Measurements from ENCODE around the gene TANK. TPM values are rescaled to one million over a fixed set of nuclear protein-coding genes. Genes with fewer than 3 reads are reported as not detected.

TANK gene
- total and polyA plus RNA-seq, 2 of the 8 experiments (the other 6 are each of a cell fraction or from before 2014, with no cell fraction given), result 7.0 to 26.1 TPM

DNA sequence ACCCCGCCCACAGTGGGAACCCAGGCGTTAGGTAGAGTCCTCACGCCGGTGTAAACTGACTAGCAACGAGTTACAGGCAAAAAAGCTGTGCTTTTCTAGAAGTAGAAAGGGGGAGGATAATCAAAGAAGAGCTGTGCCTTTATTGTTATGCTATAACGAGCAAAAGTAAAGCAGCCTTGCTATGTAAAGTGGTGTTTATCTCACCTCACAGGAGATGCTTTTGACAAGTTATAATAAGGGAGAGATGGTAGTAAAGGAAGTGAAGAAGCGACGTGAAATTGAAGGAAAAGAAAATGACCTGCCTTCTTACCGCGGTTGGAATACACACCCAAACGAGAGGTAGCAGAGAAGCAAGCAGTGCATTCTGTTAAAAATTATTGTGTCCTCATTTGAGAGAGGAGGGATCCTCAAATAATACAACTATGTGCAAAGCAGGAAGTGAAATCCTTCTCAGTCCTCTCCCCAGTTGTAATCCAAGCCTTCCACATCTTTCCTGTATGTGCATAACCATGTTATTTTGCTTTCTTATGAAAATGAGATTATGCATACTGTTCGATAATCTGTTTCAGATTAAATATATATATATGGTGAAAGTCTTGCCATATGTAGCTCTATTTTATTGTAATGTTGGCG lies 962 bp downstream of the TANK start:
- peak overlapping the region; percentile 71 to 93 for H3K4me2 ChIP-seq (ENCODE audit: insufficient read depth in 1 of 2, low read depth in 2 of 2, low read length in 2 of 2)
- ChIA-PET POLR2A (ENCODE audit: partially characterized antibody) (interaction anchor here (0.6 to 1.7 kb wide), 6 partner anchors 8 to 1051 kb away, joined by 3 to 11 read pairs (median 3); no protein-coding TSS in a partner anchor), CTCF (ENCODE audit: partially characterized antibody) (no interaction called here)
- H2BK5ac ChIP-seq (ENCODE audit: low read depth, low read length), result peak overlapping the region; percentile 92; the same call in 1 of the 2 replicates
- peaks cover 0 to 3% (median 1%) of the 10 kb centered on the region in 4 experiments; a peak in 5 of 8 replicates for H3K36me3 ChIP-seq (ENCODE audit: control insufficient read depth in 2 of 4, insufficient read depth in 4 of 4, low read length in 3 of 4)
- peaks cover 0 to 23% of the 10 kb centered on the region in 2 experiments; a peak in 2 of 4 replicates for H3K79me2 ChIP-seq (ENCODE audit: control insufficient read depth in 1 of 2, insufficient read depth in 2 of 2, low read length in 2 of 2)
- H3K4ac ChIP-seq (replicated peaks; ENCODE audit: insufficient read length, low read depth, low read length), result no peak overlapping the region
- no peaks in the 10 kb centered on the region for H3K9me3 ChIP-seq (ENCODE audit: insufficient read depth in 2 of 2, low read depth in 1 of 2, low read length in 1 of 2)
- H3K79me1 ChIP-seq (ENCODE audit: low read depth, low read length), result no peaks in the 10 kb centered on the region
- no peak for DNase-seq (ENCODE audit: low read depth in 1 of 2, low spot score in 2 of 2)
- H2BK15ac ChIP-seq (ENCODE audit: low read length), result no peak overlapping the region
- no peaks in the 10 kb centered on the region for H3K27me3 ChIP-seq (replicated peaks in 1 of 4; ENCODE audit: control insufficient read depth in 3 of 4, extremely low read depth in 1 of 4, insufficient read depth in 3 of 4, low read length in 3 of 4)
- H4K5ac ChIP-seq (ENCODE audit: insufficient read length, low read depth, low read length), result no peak overlapping the region
- H4K8ac ChIP-seq (ENCODE audit: extremely low read depth, insufficient read depth, low read length), result no peak overlapping the region; the same call in 1 of the 2 replicates
- H3K14ac ChIP-seq (ENCODE audit: insufficient read length), result no peak overlapping the region
- no peak overlapping the region for H3K56ac ChIP-seq (replicated peaks; ENCODE audit: insufficient read length, low read depth, low read length)
- H3K9ac ChIP-seq (replicated peaks in 1 of 4; ENCODE audit: extremely low read depth in 1 of 4, low read depth in 3 of 4, low read length in 3 of 4), result peak overlapping the region; percentile 52 to 86 (median 74); a peak in 4 of 7 replicates
- H2BK12ac ChIP-seq (ENCODE audit: low read depth, low read length), result no peak overlapping the region
- no peaks in the 10 kb centered on the region for H4K20me1 ChIP-seq (replicated peaks in 1 of 2; ENCODE audit: control insufficient read depth in 1 of 2, insufficient read depth in 2 of 2, low read length in 2 of 2)
- no peaks in the 10 kb centered on the region; a peak in 1 of 7 replicates for H3K4me1 ChIP-seq (replicated peaks in 1 of 4; ENCODE audit: control insufficient read depth in 3 of 4, insufficient read depth in 4 of 4, low read length in 3 of 4)
- H3K18ac ChIP-seq (ENCODE audit: extremely low read depth, low read length), result no peak overlapping the region
- WGBS, 2 experiments (ENCODE audit: extremely low coverage in 1 of 2, insufficient coverage in 1 of 2, insufficient read length in 1 of 2, insufficient replicate concordance in 2 of 2, low coverage in 1 of 2, low lambda C conversion rate in 2 of 2, missing lambda C conversion rate in 1 of 2), result 16 to 100% methylated on average over 2 to 13 of the region's 13 CpGs
- no peak overlapping the region for H2AK5ac ChIP-seq (ENCODE audit: low read depth, low read length)
- peak overlapping the region; percentile 85; the same call in 1 of the 2 replicates for H2AFZ ChIP-seq (ENCODE audit: low read length)
- H3K23me2 ChIP-seq (ENCODE audit: low read depth, low read length), result peaks cover 7% of the 10 kb centered on the region; the same call in 1 of the 2 replicates
- H4K91ac ChIP-seq (replicated peaks; ENCODE audit: insufficient read length, low read length), result no peak overlapping the region
- no peak overlapping the region for H2BK120ac ChIP-seq (replicated peaks; ENCODE audit: low read depth, low read length)
- no peak for FAIRE-seq
- H3K27ac ChIP-seq (ENCODE audit: low read depth, low read length), result no peak overlapping the region
- no peak overlapping the region for H2BK20ac ChIP-seq (ENCODE audit: low read length)
- peak overlapping the region; percentile 89 to 97 (median 94) for H3K4me3 ChIP-seq (ENCODE audit: extremely low read depth in 1 of 4, insufficient read depth in 2 of 4, low read depth in 3 of 4, low read length in 4 of 4)
- no peak overlapping the region for H3K23ac ChIP-seq (ENCODE audit: insufficient read length)
- TF ChIP-seq GABPA (IDR thresholded peaks at IDR 0.05; ENCODE audit: borderline replicate concordance, insufficient read depth, low read length) (no peak), TAF7 (optimal IDR thresholded peaks at IDR 0.05; ENCODE audit: borderline replicate concordance, low read depth, low read length) (no peak), YY1 (IDR thresholded peaks at IDR 0.05; ENCODE audit: low read depth, low read length) (no peak), ZNF274 (IDR thresholded peaks at IDR 0.05; ENCODE audit: borderline replicate concordance, extremely low read depth, low read length) (no peak), RFX5 (IDR thresholded peaks at IDR 0.05; ENCODE audit: borderline replicate concordance, low read depth, low read length) (no peak), KDM1A (IDR thresholded peaks at IDR 0.05; ENCODE audit: borderline replicate concordance, low read length) (no peak), EZH2 (IDR thresholded peaks at IDR 0.05; ENCODE audit: low read depth, low read length, severe bottlenecking) (no peak)
- TF ChIP-seq, protein P1, sequence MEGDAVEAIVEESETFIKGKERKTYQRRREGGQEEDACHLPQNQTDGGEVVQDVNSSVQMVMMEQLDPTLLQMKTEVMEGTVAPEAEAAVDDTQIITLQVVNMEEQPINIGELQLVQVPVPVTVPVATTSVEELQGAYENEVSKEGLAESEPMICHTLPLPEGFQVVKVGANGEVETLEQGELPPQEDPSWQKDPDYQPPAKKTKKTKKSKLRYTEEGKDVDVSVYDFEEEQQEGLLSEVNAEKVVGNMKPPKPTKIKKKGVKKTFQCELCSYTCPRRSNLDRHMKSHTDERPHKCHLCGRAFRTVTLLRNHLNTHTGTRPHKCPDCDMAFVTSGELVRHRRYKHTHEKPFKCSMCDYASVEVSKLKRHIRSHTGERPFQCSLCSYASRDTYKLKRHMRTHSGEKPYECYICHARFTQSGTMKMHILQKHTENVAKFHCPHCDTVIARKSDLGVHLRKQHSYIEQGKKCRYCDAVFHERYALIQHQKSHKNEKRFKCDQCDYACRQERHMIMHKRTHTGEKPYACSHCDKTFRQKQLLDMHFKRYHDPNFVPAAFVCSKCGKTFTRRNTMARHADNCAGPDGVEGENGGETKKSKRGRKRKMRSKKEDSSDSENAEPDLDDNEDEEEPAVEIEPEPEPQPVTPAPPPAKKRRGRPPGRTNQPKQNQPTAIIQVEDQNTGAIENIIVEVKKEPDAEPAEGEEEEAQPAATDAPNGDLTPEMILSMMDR (IDR thresholded peaks at IDR 0.05; ENCODE audit: control extremely low read depth in 1 of 3, insufficient read depth in 1 of 3, low read depth in 1 of 3, low read length in 3 of 3), result no peak

Measured in H1 (cell line).